HG02571 (cell line): ENCODE results near the gene GFER.

ENCODE experiments used
- ATAC-seq: cut with Tn5 transposase; IDR thresholded peaks from one replicate; pipeline ENCODE4 v1.9.1; 2021; ENCODE audit warnings: mild to moderate bottlenecking, moderate library complexity; ENCODE audit not compliant: unreplicated experiment

The GFER gene

DNA sequence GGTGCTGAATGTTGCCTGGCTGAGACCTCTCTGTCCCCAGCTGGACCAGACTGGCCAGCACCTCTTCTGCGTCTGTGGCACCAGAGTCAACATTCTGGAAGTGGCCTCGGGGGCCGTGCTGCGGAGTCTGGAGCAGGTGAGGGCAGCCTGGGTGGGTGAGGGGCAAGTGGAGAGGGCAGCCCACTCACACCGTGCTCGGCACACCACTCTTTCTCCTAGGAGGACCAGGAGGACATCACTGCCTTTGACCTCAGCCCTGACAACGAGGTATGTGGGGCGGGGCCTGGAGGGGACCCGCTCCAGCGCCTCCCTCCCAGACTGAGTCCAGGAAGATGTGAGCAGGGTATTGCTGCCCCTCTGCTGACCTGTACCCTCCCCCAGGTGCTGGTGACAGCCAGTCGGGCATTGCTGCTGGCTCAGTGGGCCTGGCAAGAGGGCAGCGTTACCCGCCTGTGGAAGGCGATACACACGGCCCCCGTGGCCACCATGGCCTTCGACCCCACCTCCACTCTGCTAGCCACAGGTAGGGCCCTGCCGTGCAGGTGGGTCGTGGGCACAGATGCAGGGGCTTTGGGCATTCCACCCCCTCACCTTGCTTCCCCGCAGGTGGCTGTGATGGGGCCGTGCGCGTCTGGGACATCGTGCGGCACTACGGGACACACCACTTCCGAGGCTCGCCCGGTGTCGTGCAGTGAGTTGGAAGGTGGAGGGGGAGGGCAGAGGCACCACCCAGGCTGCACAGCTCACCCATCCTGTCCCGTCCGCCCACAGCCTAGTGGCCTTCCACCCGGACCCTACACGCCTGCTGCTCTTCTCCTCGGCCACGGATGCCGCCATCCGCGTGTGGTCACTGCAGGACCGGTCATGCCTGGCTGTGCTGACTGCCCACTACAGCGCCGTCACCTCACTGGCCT lies 9.6 kb upstream of the GFER start:
- no peak for ATAC-seq

DNA sequence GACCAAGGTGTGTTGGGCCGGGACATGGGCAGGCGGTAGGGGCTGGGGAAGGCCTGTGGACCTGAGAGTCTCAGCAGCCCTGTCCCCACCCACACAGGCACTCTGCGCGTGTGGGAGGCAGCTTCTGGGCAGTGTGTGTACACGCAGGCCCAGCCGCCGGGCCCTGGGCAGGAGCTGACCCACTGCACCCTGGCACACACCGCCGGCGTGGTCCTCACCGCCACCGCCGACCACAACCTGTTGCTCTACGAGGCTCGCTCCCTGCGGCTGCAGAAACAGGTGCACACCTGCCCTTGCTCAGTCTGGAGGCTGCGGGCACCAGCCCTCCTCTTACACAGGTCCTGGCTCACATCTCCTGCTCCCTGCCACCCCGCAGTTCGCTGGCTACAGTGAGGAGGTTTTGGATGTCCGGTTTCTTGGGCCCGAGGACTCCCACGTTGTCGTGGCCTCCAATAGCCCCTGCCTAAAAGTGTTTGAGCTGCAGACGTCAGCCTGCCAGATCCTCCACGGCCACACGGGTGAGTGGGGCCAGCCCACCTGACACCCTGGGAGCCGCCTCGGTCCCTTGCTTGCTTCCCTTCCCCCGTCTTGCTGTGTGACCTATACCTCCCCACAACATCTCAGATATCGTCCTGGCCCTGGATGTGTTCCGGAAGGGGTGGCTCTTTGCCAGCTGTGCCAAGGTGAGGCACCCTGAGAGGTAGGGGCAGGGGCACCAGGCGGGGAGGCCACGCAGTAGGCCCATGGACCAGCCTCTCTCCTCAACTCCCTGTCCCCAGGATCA lies 8.4 kb upstream of the GFER start:
- no peak for ATAC-seq

- no peak for ATAC-seq
Measured at GRCh38 chr16:1976216-1976520, 7.8 kb upstream of the GFER start.

GRCh38 chr16:1976951-1977874 lies 6.8 kb upstream of the GFER start:
- no peak for ATAC-seq

GRCh38 chr16:1977875-1978268 lies 6.1 kb upstream of the GFER start:
- no peak for ATAC-seq

GRCh38 chr16:1978476-1979120 lies 5.4 kb upstream of the GFER start:
- no peak for ATAC-seq

GRCh38 chr16:1979271-1980029 lies 4.5 kb upstream of the GFER start:
- no peak for ATAC-seq

DNA sequence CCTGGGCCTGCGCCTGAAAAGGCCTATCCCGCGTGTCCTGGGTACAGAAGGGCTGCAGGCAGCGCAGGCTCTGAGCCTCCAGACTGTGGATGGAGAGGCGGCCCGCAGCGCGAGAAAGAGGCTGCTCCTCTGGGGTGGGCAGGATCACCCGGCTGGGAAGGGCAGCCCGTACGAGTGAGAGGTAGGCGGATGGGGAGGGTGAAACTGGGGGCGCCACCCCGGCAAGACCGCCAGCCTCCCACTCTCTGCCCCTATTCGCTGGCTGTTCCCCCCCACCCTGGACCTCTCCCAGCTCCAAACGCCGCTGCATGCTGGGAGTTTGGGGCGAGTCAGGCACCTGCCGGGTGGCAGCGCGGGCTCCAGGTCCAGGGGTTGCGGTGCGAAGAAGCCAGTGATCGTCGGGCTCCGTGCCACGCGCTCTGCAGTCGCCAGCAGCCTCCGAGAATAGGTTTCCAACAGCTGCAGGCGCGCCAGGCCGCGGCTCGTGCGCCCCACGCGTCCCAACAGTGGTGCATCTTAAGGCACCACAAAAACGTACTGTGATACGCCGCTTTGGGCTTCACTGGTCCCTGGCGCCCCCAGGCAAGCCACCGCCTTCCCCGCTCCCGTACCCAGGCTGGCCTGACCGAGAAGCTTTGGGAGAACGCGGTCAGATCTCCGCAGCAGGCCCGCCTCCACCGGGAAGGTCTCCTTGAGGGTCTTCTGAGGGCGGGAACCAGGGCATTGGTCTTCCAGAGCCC lies 3.8 kb upstream of the GFER start:
- no peak for ATAC-seq

GRCh38 chr16:1980770-1981087 lies 3.3 kb upstream of the GFER start:
- ATAC-seq = no peak

DNA sequence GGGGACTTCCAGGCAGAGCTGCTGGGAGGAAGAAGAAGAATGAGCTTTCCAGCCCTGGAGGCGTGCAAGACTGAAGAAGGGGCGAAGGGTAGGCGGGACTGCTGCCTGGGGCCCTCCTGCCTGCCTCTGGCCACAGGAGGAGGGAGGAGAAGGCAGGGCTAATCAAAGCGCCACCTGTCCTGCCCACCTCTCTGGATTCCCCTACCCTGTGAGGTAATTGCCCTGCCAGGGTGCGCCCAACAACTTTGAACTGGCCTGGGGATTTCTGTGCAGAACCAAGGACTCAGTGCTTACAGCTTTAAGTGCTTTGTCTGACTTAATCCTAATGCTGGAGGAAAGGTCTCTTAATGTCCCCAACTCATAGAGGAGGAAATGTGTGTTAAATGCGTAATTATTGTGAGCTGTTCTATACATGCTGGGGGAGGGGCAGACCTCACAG lies 2.6 kb upstream of the GFER start, which contains the start of gene NOXO1:
Gene NOXO1 (minus strand): TSS at position 72 of the 439 bp plus-strand sequence. CDS start 290 bp downstream, outside the sequence.
- ATAC-seq = no peak

DNA sequence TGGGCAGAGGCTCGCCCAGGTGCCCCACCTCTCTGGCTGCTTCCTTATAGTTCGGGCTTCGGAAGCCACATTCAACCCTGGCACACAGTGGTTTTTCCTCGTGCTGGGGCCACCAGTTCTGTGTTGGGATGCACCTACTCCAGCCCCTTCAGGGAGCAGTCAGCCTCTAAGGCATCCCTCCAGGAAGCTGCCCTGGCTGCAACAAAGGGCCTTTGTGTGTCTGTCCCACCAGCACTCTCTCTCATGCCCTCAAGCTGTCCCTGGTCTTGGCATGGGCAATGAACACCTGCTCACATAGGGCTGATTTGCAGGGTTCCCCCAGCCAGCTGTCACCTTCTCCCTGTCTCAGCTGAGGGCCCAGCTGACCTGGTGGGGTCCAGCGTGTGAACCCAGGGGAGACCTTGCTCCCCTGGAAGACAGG lies 2.0 kb upstream of the GFER start:
- no peak for ATAC-seq

GRCh38 chr16:1982991-1983543 lies 926 bp upstream of the GFER start:
- no peak for ATAC-seq

DNA sequence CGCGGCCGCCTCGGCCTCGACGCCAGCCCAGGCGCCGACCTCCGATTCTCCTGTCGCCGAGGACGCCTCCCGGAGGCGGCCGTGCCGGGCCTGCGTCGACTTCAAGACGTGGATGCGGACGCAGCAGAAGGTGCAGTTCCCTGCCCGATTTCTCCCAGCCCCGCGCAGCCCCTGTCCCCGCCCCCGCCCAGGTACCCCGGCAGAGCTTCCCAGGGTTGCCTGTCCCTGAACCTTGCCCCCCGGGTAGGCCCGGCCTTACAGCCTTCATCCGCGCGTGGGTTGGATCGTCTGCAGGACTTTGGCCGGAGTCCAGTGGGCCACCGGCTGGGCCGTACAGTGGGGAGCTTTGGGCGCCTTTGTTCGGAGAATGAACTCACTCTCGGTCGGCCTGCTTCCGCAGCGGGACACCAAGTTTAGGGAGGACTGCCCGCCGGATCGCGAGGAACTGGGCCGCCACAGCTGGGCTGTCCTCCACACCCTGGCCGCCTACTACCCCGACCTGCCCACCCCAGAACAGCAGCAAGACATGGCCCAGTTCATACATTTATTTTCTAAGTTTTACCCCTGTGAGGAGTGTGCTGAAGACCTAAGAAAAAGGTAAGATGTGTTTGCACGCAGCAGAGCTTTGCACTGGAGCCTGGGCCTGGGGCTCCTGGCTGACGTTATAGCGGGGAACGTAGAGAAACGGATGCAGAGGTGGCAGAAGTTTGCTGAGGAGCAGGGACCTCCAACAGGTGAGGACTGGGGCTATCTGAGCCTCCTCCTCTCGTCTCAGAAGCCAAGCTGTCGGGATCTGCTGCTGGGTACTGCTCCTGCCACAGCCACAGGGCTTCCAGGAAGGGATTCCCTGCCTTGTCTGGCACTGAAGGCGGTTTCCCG lies 593 bp downstream of the GFER start:
- no peak for ATAC-seq

- no peak for ATAC-seq
Measured at GRCh38 chr16:1985466-1986150, 1.6 kb downstream of the GFER start.

DNA sequence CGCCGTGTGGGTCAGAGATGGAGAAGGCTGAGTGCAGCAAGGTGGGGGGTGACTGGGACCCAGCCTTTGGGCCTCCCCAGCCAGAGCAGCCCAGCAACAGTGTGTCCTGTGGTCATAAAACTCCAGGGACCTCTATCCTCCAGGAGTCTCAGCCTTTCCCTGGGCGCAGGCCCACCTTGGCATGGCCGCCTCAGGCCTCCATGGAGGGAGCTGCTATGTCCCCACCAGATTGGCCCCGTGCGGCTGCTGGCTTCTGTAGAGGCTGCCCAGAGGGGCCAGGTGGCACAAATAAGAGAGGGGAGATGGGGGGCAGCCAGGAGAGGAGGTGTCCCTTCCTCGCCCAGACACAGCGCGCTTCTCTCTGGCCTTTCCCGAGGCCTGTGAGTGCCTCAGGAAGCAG lies 3.2 kb downstream of the GFER start:
- ATAC-seq = no peak

DNA sequence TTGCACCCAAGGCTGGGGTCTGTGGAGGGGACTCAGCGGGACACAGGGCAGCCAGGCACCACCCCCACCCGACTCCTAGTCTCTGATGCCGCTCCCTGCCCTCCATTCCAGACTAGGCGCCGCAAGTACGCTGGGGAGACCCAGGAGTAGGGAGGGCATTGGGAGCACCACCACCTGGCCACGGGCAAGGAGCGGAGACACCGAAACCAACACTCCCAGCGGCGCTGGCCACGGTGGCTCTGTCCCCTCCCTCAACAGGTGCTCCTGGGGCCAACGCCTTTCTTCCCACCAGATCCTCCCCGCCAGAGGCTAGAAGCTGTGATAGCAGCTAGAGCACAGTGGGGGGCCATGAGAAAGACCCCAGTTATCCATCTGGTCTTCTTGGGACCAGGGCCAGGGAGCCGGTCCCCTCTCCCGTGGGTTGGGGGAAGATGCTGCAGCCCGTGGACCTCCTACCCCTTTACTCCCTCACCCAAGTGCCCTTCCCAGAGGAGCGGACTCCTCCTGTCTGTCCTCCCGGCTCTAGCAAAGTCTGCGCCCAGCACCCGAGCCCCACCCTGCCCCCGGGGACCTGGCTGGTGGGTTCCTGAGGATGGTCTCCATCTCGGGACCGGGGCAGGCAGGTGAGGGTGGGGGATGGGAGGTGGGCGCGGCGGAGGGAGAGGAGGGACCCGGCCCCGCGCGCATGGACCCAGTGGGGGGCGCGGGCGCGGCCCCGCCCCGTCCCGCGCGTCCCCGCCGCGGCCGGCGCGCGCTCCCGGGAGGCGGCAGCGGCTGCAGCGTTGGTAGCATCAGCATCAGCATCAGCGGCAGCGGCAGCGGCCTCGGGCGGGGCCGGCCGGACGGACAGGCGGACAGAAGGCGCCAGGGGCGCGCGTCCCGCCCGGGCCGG lies 5.5 kb downstream of the GFER start, which contains the start of gene SYNGR3:
Gene SYNGR3 (plus strand): TSS at position 762 of the 892 bp plus-strand sequence. CDS start 133 bp downstream, outside the sequence.
- no peak for ATAC-seq

GRCh38 chr16:1990101-1990350 lies 6.0 kb downstream of the GFER start:
- no peak for ATAC-seq
